ENCODE measurements around the gene BMPR2. TPM values are rescaled to one million over a fixed set of nuclear protein-coding genes. Genes with fewer than 3 reads are reported as not detected.
"Not testable (repeated sequence)": the region's sequence is repeated elsewhere in the genome, so short reads cannot be mapped to it uniquely, and the experiment has no call there.

The BMPR2 gene
- total and polyA plus RNA-seq, 4 experiments from 2014 or later, result 2.3 to 20.8 (median 11.5) TPM

DNA sequence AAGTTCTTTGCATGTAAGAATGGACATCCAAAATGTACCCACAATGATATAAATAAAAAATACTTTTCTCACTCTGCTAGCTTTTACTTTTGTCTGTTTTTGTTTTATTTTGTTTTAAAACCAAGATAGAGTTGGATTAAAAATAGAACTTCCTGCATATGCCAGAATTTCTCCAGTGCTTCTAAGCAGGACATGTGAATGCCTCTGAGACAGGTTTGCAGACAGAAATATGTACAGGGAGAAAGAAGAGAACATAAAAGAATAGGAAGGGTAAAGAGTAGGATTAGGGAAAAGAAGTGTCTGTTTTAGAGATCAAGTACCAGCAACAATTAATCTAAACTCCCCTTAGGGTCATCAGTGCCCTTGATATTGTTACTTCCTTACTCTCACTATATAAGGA is 114.4 kb downstream of the BMPR2 start:
- Mint-ChIP-seq H3K36me3 (peaks cover 2 to 17% of the 10 kb centered on the region in 2 donors), H3K4me1 (no peaks in the 10 kb centered on the region), H3K9me3 (no peaks in the 10 kb centered on the region), H3K27ac (peak overlapping the region in 1 of 7 donors; percentile 31), H3K27me3 (no peaks in the 10 kb centered on the region), H3K4me3 (no peak overlapping the region)
- Histone ChIP-seq H3K27me3 (ENCODE audit: insufficient read depth, low read length) (no peaks in the 10 kb centered on the region), H3K4me3 (ENCODE audit: low read length in 2 of 2) (no peak overlapping the region), H3K27ac (ENCODE audit: low read depth, low read length) (no peak overlapping the region), H3K36me3 (ENCODE audit: insufficient read depth, low read length) (no peaks in the 10 kb centered on the region), H3K4me1 (ENCODE audit: insufficient read depth, low read length) (no peaks in the 10 kb centered on the region), H3K9me3 (ENCODE audit: control insufficient read depth in 1 of 2, low read length in 2 of 2) (no peaks in the 10 kb centered on the region)
- ChIA-PET POLR2A (ENCODE audit: partially characterized antibody) (no interaction called here), CTCF (ENCODE audit: partially characterized antibody) (no interaction called here)
- intact Hi-C loops (cut with micrococcal nuclease), result no loop called here
- no peak for DNase-seq

DNA sequence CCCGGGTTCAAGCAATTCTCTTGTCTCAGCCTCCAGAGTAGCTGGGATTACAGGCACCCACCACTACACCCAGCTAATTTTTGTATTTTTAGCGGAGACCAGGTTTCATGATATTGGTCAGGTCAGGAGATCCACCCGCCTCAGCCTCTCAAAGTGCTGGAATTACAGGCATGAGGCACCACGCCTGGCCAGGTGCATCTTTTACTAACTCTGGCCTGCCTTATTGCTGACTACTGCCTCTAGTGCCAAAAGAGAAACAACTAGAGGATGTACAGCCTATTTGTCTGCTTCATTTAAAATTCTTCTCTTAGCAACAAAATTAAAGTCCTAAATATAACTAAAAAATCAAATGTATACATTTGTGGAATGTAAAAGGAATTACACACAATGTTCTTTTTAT is 115.4 kb downstream of the BMPR2 start:
- CTCF ChIA-PET (ENCODE audit: partially characterized antibody), result no interaction called here
- Histone ChIP-seq H3K9me3 (ENCODE audit: control insufficient read depth in 1 of 2, low read length in 2 of 2) (no peaks in the 10 kb centered on the region), H3K27ac (ENCODE audit: low read depth, low read length) (no peak overlapping the region), H3K4me1 (ENCODE audit: insufficient read depth, low read length) (no peaks in the 10 kb centered on the region), H3K27me3 (ENCODE audit: insufficient read depth, low read length) (no peaks in the 10 kb centered on the region), H3K36me3 (ENCODE audit: insufficient read depth, low read length) (no peaks in the 10 kb centered on the region), H3K4me3 (ENCODE audit: low read length in 2 of 2) (no peak overlapping the region)
- no peaks in the 10 kb centered on the region for H3K4me1 Mint-ChIP-seq
- H3K27me3 Mint-ChIP-seq, result no peaks in the 10 kb centered on the region
- no peak overlapping the region for H3K27ac Mint-ChIP-seq
- POLR2A ChIA-PET (ENCODE audit: partially characterized antibody), result no interaction called here
- no peak overlapping the region for H3K4me3 Mint-ChIP-seq
- no peaks in the 10 kb centered on the region for H3K9me3 Mint-ChIP-seq
- H3K36me3 Mint-ChIP-seq, result peaks cover 2 to 17% of the 10 kb centered on the region in 2 donors
- intact Hi-C loops (cut with micrococcal nuclease), result no loop called here
- DNase-seq, result no peak

DNA sequence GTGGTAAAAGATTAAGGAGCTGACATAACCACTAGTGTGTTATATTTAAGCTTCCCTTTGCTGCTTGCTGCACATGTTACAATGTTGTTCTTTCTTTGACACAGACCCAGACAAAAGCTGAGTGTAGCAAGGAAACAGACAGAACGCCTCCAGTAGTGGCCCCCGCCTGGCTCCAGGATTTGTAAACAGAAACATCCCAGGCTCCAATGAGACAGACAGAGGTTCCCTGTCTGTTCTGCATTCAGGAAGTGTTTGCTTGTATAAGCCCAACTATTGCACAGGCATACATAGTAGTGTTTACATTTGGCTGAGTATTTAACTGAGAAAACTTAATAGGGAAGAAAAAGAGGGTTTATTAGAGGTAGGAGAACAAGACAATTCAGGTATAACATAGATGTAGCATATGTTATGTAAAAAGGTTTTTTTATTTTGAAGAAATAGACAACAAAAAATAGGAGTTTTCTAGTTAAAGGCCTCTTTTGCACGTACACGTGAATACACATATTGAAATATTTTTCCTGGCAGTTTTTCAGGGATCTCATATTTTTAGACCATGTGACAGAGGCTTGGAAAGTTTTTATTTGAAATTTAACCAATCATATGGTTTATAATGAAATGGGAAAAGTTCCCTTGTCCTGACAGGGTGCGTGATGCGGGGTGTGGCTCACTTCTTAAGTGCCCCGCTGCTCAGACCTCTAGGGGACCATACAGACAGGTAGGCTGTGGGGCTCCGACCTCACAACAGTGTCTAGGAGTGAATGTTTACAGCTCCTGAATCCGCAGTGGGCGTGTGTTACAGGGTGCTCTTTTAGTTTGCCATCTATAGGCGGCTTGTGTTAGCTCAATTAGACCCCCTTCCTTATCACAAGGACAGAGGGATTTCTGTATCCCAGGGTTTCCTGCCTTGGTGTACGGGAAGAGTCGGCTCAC is 118.4 kb downstream of the BMPR2 start:
- peaks cover 2 to 16% of the 10 kb centered on the region in 2 donors for H3K36me3 Mint-ChIP-seq
- no peaks in the 10 kb centered on the region for H3K27me3 Mint-ChIP-seq
- intact Hi-C loops (cut with micrococcal nuclease), result no loop called here
- H3K4me1 ChIP-seq (ENCODE audit: insufficient read depth, low read length), result no peaks in the 10 kb centered on the region
- no peaks in the 10 kb centered on the region for H3K36me3 ChIP-seq (ENCODE audit: insufficient read depth, low read length)
- ChIA-PET CTCF (ENCODE audit: partially characterized antibody) (no interaction called here), POLR2A (ENCODE audit: partially characterized antibody) (no interaction called here)
- H3K9me3 ChIP-seq (ENCODE audit: control insufficient read depth in 1 of 2, low read length in 2 of 2), result no peaks in the 10 kb centered on the region
- H3K27ac ChIP-seq (ENCODE audit: low read depth, low read length), result no peak overlapping the region
- H3K27ac Mint-ChIP-seq, result no peak overlapping the region
- no peaks in the 10 kb centered on the region for H3K27me3 ChIP-seq (ENCODE audit: insufficient read depth, low read length)
- no peak overlapping the region for H3K4me3 Mint-ChIP-seq
- no peak overlapping the region for H3K4me3 ChIP-seq (ENCODE audit: low read length in 2 of 2)
- H3K4me1 Mint-ChIP-seq, result no peaks in the 10 kb centered on the region
- no peak for DNase-seq
- H3K9me3 Mint-ChIP-seq, result no peaks in the 10 kb centered on the region

DNA sequence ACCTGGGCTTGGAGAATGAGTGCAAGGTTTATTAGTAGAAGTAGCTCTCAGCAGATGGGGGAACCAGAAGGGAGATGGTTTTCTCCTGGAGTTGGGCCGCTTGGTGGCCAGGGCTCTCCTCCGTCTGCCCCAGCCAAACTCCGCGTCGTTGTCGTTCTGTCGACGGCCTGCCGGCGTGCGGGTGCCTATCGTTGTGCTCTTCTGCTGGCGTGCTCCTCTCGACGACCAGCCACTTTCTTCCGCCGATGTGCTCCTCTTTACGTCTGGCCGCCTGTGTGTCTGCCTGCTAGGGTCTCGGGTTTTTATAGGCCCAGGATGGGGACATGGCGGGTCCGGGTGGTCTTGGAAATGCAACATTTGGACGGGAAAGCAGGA is 119.1 kb downstream of the BMPR2 start:
- H3K27ac Mint-ChIP-seq, result peak overlapping the region in 1 of 7 donors; percentile 36
- Histone ChIP-seq H3K4me3 (ENCODE audit: low read length in 2 of 2) (no peak overlapping the region), H3K4me1 (ENCODE audit: insufficient read depth, low read length) (no peaks in the 10 kb centered on the region), H3K9me3 (ENCODE audit: control insufficient read depth in 1 of 2, low read length in 2 of 2) (no peaks in the 10 kb centered on the region), H3K27me3 (ENCODE audit: insufficient read depth, low read length) (no peaks in the 10 kb centered on the region), H3K27ac (ENCODE audit: low read depth, low read length) (no peak overlapping the region), H3K36me3 (ENCODE audit: insufficient read depth, low read length) (no peaks in the 10 kb centered on the region)
- ChIA-PET CTCF (ENCODE audit: partially characterized antibody) (no interaction called here), POLR2A (ENCODE audit: partially characterized antibody) (no interaction called here)
- H3K9me3 Mint-ChIP-seq, result no peaks in the 10 kb centered on the region
- H3K36me3 Mint-ChIP-seq, result peaks cover 0 to 11% of the 10 kb centered on the region in 2 donors
- no peaks in the 10 kb centered on the region for H3K27me3 Mint-ChIP-seq
- intact Hi-C loops (cut with micrococcal nuclease), result no loop called here
- H3K4me3 Mint-ChIP-seq, result no peak overlapping the region
- no peaks in the 10 kb centered on the region for H3K4me1 Mint-ChIP-seq
- no peak for DNase-seq

DNA sequence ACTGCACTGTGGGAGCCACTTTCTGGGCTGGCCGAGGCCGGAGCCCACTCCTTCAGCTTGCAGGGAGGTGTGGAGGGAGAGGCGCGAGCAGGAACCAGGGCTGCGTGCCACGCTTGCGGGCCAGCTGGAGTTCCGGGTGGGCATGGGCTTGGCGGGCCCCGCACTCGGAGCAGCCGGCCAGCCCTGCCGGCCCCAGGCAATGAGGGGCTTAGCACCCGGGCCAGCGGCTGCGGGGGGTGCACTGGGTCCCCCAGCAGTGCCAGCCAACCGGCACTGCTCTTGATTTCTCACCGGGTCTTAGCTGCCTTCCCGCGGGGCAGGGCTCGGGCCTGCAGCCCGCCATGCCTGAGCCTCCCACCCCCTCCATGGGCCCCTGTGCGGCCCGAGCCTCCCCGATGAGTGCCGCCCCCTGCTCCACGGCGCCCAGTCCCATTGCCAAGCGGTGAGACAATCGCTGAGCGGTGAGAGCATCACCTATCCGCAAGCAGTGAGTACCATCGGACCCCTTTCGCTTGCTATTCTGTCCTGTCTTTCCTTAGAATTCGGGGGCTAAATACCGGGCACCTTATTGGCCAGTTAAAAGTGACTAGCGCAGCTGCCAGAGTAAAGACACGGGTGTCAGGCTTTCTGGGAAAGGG is 120.8 kb downstream of the BMPR2 start:
- H3K9me3 ChIP-seq (ENCODE audit: control insufficient read depth in 1 of 2, low read length in 2 of 2); H3K4me1 ChIP-seq (ENCODE audit: insufficient read depth, low read length); H3K4me1 Mint-ChIP-seq; H3K4me3 ChIP-seq (ENCODE audit: low read length in 2 of 2); H3K4me3 Mint-ChIP-seq; POLR2A ChIA-PET (ENCODE audit: partially characterized antibody); H3K9me3 Mint-ChIP-seq; DNase-seq; intact Hi-C loops (cut with micrococcal nuclease); H3K27ac Mint-ChIP-seq; CTCF ChIA-PET (ENCODE audit: partially characterized antibody); H3K36me3 ChIP-seq (ENCODE audit: insufficient read depth, low read length); H3K27me3 Mint-ChIP-seq; H3K27me3 ChIP-seq (ENCODE audit: insufficient read depth, low read length); H3K27ac ChIP-seq (ENCODE audit: low read depth, low read length): not testable (repeated sequence)
- peaks cover 0 to 12% of the 10 kb centered on the region in 2 donors for H3K36me3 Mint-ChIP-seq

DNA sequence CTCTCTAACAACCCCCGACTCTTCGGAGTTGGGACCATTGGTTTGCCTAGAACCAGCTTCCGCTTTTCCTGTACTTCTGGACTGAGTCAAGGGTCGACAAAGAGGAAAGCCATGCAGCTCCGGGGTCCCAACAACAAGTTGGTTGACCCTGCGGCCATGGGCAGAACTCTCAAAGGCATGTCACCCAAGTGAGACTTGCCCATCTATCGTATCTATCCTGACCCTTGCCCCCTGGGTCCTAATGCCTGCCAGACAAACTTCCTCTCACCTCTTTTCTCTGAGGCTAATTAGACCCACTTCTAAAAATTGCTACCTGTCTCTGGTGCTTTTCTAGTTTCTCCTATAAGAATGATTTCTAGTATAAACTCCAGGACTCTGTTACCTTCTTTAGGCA is 121.3 kb downstream of the BMPR2 start:
- intact Hi-C loops (cut with micrococcal nuclease), result not testable (repeated sequence)

DNA sequence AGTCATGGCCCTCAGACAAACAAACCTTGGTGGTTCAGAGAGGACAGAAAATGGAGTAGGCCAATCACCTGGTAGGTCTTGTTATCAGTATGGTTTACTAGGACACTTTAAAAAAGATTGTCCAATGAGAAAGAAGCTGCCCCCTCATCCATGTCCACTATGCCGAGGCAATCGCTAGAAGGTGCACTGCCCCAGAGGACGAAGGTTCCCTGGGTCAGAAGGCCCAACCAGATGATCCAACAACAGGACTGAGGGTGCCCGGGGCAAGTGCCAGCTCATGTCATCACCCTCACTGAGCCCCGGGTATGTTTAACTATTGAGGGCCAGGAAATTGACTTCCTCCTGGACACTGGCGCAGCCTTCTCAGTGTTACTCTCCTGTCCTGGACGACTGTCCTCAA is 123.7 kb downstream of the BMPR2 start:
- H3K27ac Mint-ChIP-seq; POLR2A ChIA-PET (ENCODE audit: partially characterized antibody); H3K9me3 Mint-ChIP-seq; H3K4me1 ChIP-seq (ENCODE audit: insufficient read depth, low read length); H3K36me3 ChIP-seq (ENCODE audit: insufficient read depth, low read length); DNase-seq; H3K27ac ChIP-seq (ENCODE audit: low read depth, low read length); H3K27me3 Mint-ChIP-seq; H3K27me3 ChIP-seq (ENCODE audit: insufficient read depth, low read length); H3K4me3 Mint-ChIP-seq; intact Hi-C loops (cut with micrococcal nuclease); H3K4me1 Mint-ChIP-seq; H3K4me3 ChIP-seq (ENCODE audit: low read length in 2 of 2); CTCF ChIA-PET (ENCODE audit: partially characterized antibody); H3K9me3 ChIP-seq (ENCODE audit: control insufficient read depth in 1 of 2, low read length in 2 of 2): not testable (repeated sequence)
- H3K36me3 Mint-ChIP-seq, result peaks cover 4 to 16% of the 10 kb centered on the region in 2 donors

More for the DNA sequence above, 121.3 kb downstream of the BMPR2 start:
- peaks cover 2 to 17% of the 10 kb centered on the region in 2 donors for H3K36me3 Mint-ChIP-seq
- H3K4me1 Mint-ChIP-seq; H3K4me3 Mint-ChIP-seq; H3K9me3 Mint-ChIP-seq; DNase-seq; H3K36me3 ChIP-seq (ENCODE audit: insufficient read depth, low read length); H3K27ac ChIP-seq (ENCODE audit: low read depth, low read length); POLR2A ChIA-PET (ENCODE audit: partially characterized antibody); H3K4me1 ChIP-seq (ENCODE audit: insufficient read depth, low read length); H3K9me3 ChIP-seq (ENCODE audit: control insufficient read depth in 1 of 2, low read length in 2 of 2); H3K27me3 Mint-ChIP-seq; CTCF ChIA-PET (ENCODE audit: partially characterized antibody); H3K27ac Mint-ChIP-seq; H3K4me3 ChIP-seq (ENCODE audit: low read length in 2 of 2); H3K27me3 ChIP-seq (ENCODE audit: insufficient read depth, low read length): not testable (repeated sequence)
